H1 (cell line): Measurements from ENCODE around the gene TSPAN6. TPM values are rescaled to one million over a fixed set of nuclear protein-coding genes. Genes with fewer than 3 reads are reported as not detected.

Experiments used
- CTCF ChIA-PET: fragments of 300-600 bp; sonication (Branson Sonifier 250); formaldehyde crosslinking; loops from one replicate; lab custom pipeline; 2021; ENCODE audit not compliant: partially characterized antibody; lab: Charles Lee
- POLR2A ChIA-PET: fragments of 300-600 bp; sonication (Branson Sonifier 250); formaldehyde crosslinking; loops from one replicate; lab custom pipeline; 2021; ENCODE audit warnings: inconsistent platforms; ENCODE audit not compliant: partially characterized antibody; lab: Charles Lee
- DNase-seq, 2 experiments: peaks; one replicate each; pipeline versions ENCODE4 v3.0.0 to v3.0.0-alpha.2; 2010 to 2022; ENCODE audit warnings: low spot score in 2 of 2, low read depth in 1 of 2, mixed read lengths in 1 of 2
- FAIRE-seq: peaks from 2 replicates; lab custom pipeline; 2011; peaks lifted over from hg19 to GRCh38; lab: Jason Lieb, UNC
- H2AFZ ChIP-seq: 2 replicates; pipeline ENCODE4 v1.8.1; 2012; ENCODE audit warnings: low read length, inconsistent platforms
- H2AK5ac ChIP-seq: 2 replicates; pipeline ENCODE4 v1.6.1; 2013; ENCODE audit warnings: low read depth, low read length
- H2BK120ac ChIP-seq: replicated peaks from 2 replicates; pipeline ENCODE3; 2013; ENCODE audit warnings: low read depth, low read length, inconsistent platforms
- H2BK12ac ChIP-seq: 2 replicates; pipeline ENCODE4 v1.6.1; 2013; ENCODE audit warnings: low read depth, low read length
- H2BK15ac ChIP-seq: 2 replicates; pipeline ENCODE4 v1.6.1; 2013; ENCODE audit warnings: low read length
- H2BK20ac ChIP-seq: 2 replicates; pipeline ENCODE4 v1.6.1; 2013; ENCODE audit warnings: low read length
- H2BK5ac ChIP-seq: 2 replicates; pipeline ENCODE4 v1.6.1; 2013; ENCODE audit warnings: low read depth, low read length
- H3K14ac ChIP-seq: 2 replicates; pipeline ENCODE4 v1.6.1; 2013; ENCODE audit warnings: inconsistent platforms; ENCODE audit not compliant: insufficient read length
- H3K18ac ChIP-seq: 2 replicates; pipeline ENCODE4 v1.6.1; 2013; ENCODE audit warnings: low read length; ENCODE audit errors: extremely low read depth
- H3K23ac ChIP-seq: 2 replicates; pipeline ENCODE4 v1.6.1; 2013; ENCODE audit warnings: inconsistent platforms; ENCODE audit not compliant: insufficient read length
- H3K23me2 ChIP-seq: 2 replicates; pipeline ENCODE4 v1.6.1; 2013; ENCODE audit warnings: low read depth, low read length
- H3K27ac ChIP-seq: 2 replicates; pipeline ENCODE4 v1.6.1; 2011; ENCODE audit warnings: low read depth, low read length, inconsistent platforms
- H3K27me3 ChIP-seq, 4 experiments: replicated peaks in 1 of 4; 1 replicate in 1 of 4; 2 replicates in 3 of 4; pipeline versions ENCODE4 v1.6.1 to v1.8.1; 2011 to 2013; ENCODE audit warnings: low read length in 3 of 4, mild to moderate bottlenecking in 3 of 4, inconsistent platforms in 2 of 4, mixed read lengths in 2 of 4, moderate library complexity in 1 of 4; ENCODE audit not compliant: control insufficient read depth in 3 of 4, insufficient read depth in 3 of 4; ENCODE audit errors: extremely low read depth in 1 of 4
- H3K36me3 ChIP-seq, 4 experiments: 2 replicates each; pipeline versions ENCODE4 v1.6.1 to v1.8.1; 2011 to 2013; ENCODE audit warnings: mild to moderate bottlenecking in 4 of 4, low read length in 3 of 4, moderate library complexity in 2 of 4, control low read depth in 1 of 4, inconsistent platforms in 1 of 4; ENCODE audit not compliant: insufficient read depth in 4 of 4, control insufficient read depth in 2 of 4
- H3K4ac ChIP-seq: replicated peaks from 2 replicates; pipeline ENCODE3; 2013; ENCODE audit warnings: low read length, low read depth, mixed read lengths, inconsistent platforms; ENCODE audit not compliant: insufficient read length
- H3K4me1 ChIP-seq, 4 experiments: replicated peaks in 1 of 4; 1 replicate in 1 of 4; 2 replicates in 3 of 4; pipeline versions ENCODE4 v1.6.1 to v1.8.1; 2011 to 2013; ENCODE audit warnings: low read length in 3 of 4, inconsistent platforms in 2 of 4, mixed read lengths in 1 of 4; ENCODE audit not compliant: insufficient read depth in 4 of 4, control insufficient read depth in 3 of 4
- H3K4me2 ChIP-seq, 2 experiments: 2 replicates each; pipeline versions ENCODE4 v1.6.1 to v1.8.1; 2011 to 2013; ENCODE audit warnings: low read depth in 2 of 2, low read length in 2 of 2, control low read depth in 1 of 2, inconsistent platforms in 1 of 2, mild to moderate bottlenecking in 1 of 2; ENCODE audit not compliant: insufficient read depth in 1 of 2
- H3K4me3 ChIP-seq, 4 experiments: fragments of 200-600, 300-600 bp in 1 of 4; sonication (generic), shearing (Covaris generic), sonication (Bioruptor Twin) in 1 of 4; 2 replicates each; pipeline versions ENCODE4 v1.5.1 to v1.8.1; 2011 to 2016; ENCODE audit warnings: low read length in 4 of 4, low read depth in 3 of 4, control low read depth in 2 of 4, inconsistent platforms in 2 of 4, mild to moderate bottlenecking in 2 of 4, mixed read lengths in 1 of 4, moderate library complexity in 1 of 4; ENCODE audit not compliant: insufficient read depth in 2 of 4; ENCODE audit errors: extremely low read depth in 1 of 4
- H3K56ac ChIP-seq: replicated peaks from 2 replicates; pipeline ENCODE3; 2013; ENCODE audit warnings: low read depth, mild to moderate bottlenecking, mixed read lengths, low read length, inconsistent platforms; ENCODE audit not compliant: insufficient read length
- H3K79me1 ChIP-seq: 2 replicates; pipeline ENCODE4 v1.6.1; 2013; ENCODE audit warnings: low read depth, low read length, control low read depth
- H3K79me2 ChIP-seq, 2 experiments: 2 replicates each; pipeline versions ENCODE4 v1.6.1 to v1.8.1; 2012 to 2013; ENCODE audit warnings: low read length in 2 of 2, mild to moderate bottlenecking in 2 of 2, inconsistent platforms in 1 of 2; ENCODE audit not compliant: insufficient read depth in 2 of 2, control insufficient read depth in 1 of 2
- H3K9ac ChIP-seq, 4 experiments: replicated peaks in 1 of 4; 1 replicate in 1 of 4; 2 replicates in 3 of 4; pipeline versions ENCODE4 v1.6.1 to v1.8.1; 2011 to 2013; ENCODE audit warnings: low read depth in 3 of 4, low read length in 3 of 4, control low read depth in 2 of 4, mild to moderate bottlenecking in 2 of 4, moderate library complexity in 2 of 4, inconsistent platforms in 1 of 4; ENCODE audit errors: extremely low read depth in 1 of 4
- H3K9me3 ChIP-seq, 2 experiments: 2 replicates each; pipeline versions ENCODE4 v1.6.1 to v1.8.1; 2012 to 2013; ENCODE audit warnings: mild to moderate bottlenecking in 2 of 2, moderate library complexity in 2 of 2, control low read depth in 1 of 2, inconsistent platforms in 1 of 2, low read depth in 1 of 2, low read length in 1 of 2, mixed read lengths in 1 of 2; ENCODE audit not compliant: insufficient read depth in 2 of 2
- H4K20me1 ChIP-seq, 2 experiments: replicated peaks in 1 of 2; 2 replicates each; pipeline versions ENCODE3 to v1.8.1; 2011 to 2013; ENCODE audit warnings: inconsistent platforms in 2 of 2, low read length in 2 of 2, mild to moderate bottlenecking in 1 of 2; ENCODE audit not compliant: insufficient read depth in 2 of 2, control insufficient read depth in 1 of 2
- H4K5ac ChIP-seq: 2 replicates; pipeline ENCODE4 v1.6.1; 2013; ENCODE audit warnings: low read length, low read depth, mixed read lengths, inconsistent platforms; ENCODE audit not compliant: insufficient read length
- H4K8ac ChIP-seq: 2 replicates; pipeline ENCODE4 v1.8.0; 2013; ENCODE audit warnings: mild to moderate bottlenecking, moderate library complexity, low read length, inconsistent platforms; ENCODE audit not compliant: insufficient read depth; ENCODE audit errors: extremely low read depth
- H4K91ac ChIP-seq: replicated peaks from 2 replicates; pipeline ENCODE3; 2013; ENCODE audit warnings: low read length, mixed read lengths, inconsistent platforms; ENCODE audit not compliant: insufficient read length
- BCL11A ChIP-seq, 2 experiments: IDR thresholded peaks; one replicate each; pipeline ENCODE4 v1.6.1; 2011; ENCODE audit warnings: low read depth in 2 of 2, low read length in 2 of 2, mild to moderate bottlenecking in 2 of 2
- EGR1 ChIP-seq: IDR thresholded peaks from 2 replicates; pipeline ENCODE4 v1.6.1; 2011; ENCODE audit warnings: low read depth, low read length, borderline replicate concordance
- GTF2F1 ChIP-seq: IDR thresholded peaks from 2 replicates; pipeline ENCODE4 v1.6.1; 2012; ENCODE audit warnings: low read depth, low read length, improper control_type of control experiment, borderline replicate concordance
- NRF1 ChIP-seq: IDR thresholded peaks from 2 replicates; pipeline ENCODE4 v1.6.1; 2011; ENCODE audit warnings: mild to moderate bottlenecking, low read depth, low read length, improper control_type of control experiment
- RAD21 ChIP-seq, 2 experiments: IDR thresholded peaks in 1 of 2; conservative IDR thresholded peaks in 1 of 2; 2 replicates each; pipeline ENCODE4 v1.6.1; 2011; ENCODE audit warnings: low read depth in 2 of 2, low read length in 2 of 2, improper control_type of control experiment in 1 of 2, inconsistent platforms in 1 of 2, mild to moderate bottlenecking in 1 of 2, moderate library complexity in 1 of 2
- RNF2 ChIP-seq: fragments of 200-900, 300-1000 bp; sonication (generic); IDR thresholded peaks from 2 replicates; pipeline ENCODE4 v1.7.1; 2016; ENCODE audit warnings: borderline replicate concordance, low read depth, mild to moderate bottlenecking, antibody characterized with exemption, low read length; ENCODE audit not compliant: poor library complexity, severe bottlenecking; ENCODE audit errors: missing control alignments
- WGBS, 2 experiments: shearing (Covaris generic) in 1 of 2; methylation state at CpG; one replicate each; pipeline versions ENCODE4 v1.1.6 to v1.1.7; 2013 to 2015; ENCODE audit warnings: low lambda C conversion rate in 2 of 2, mixed read lengths in 2 of 2, inconsistent platforms in 1 of 2, low coverage in 1 of 2, missing lambda C conversion rate in 1 of 2; ENCODE audit not compliant: insufficient replicate concordance in 2 of 2, insufficient coverage in 1 of 2, insufficient read length in 1 of 2; ENCODE audit errors: extremely low coverage in 1 of 2, missing lambda C conversion rate in 1 of 2; 5-methylcytosine and 5-hydroxymethylcytosine counted together
- polyA plus RNA-seq, 7 experiments: library from polyadenylated mRNA; depleted of rRNA in 3 of 7; stranded (reverse) in 5 of 7; unstranded in 2 of 7; fragments of >200 nt in 5 of 7; fragments of 200-250 nt in 2 of 7; gene quantifications; 1 replicate in 5 of 7; 2 replicates in 1 of 7; 4 replicates in 1 of 7; pipeline versions ENCODE4 v1.2.1 to v1.2.3, GENCODE V29; 2011 to 2013; ENCODE audit warnings: missing spikeins in 2 of 7, mixed read lengths in 2 of 7
- total RNA-seq: library from RNA; stranded (reverse); fragmentation: NEBNext Ultra II Directional; extraction: Animal tissue kit (Norgen Biotek cat#: 25700); gene quantifications from 2 replicates; pipeline ENCODE4 v1.2.1, GENCODE V29; 2021
- TF ChIP-seq, protein P1 (sequence below), 3 experiments: IDR thresholded peaks; 1 replicate in 2 of 3; 2 replicates in 1 of 3; pipeline versions ENCODE4 v1.5.1 to v1.6.1; 2011; ENCODE audit warnings: low read length in 3 of 3, mild to moderate bottlenecking in 3 of 3, inconsistent platforms in 2 of 3, low read depth in 1 of 3, moderate library complexity in 1 of 3; ENCODE audit not compliant: insufficient read depth in 1 of 3; ENCODE audit errors: control extremely low read depth in 1 of 3

Gene TSPAN6
- total and polyA plus RNA-seq, 2 of the 8 experiments (the other 6 are each of a cell fraction or from before 2014, with no cell fraction given), result 58.1 to 67.7 TPM

DNA sequence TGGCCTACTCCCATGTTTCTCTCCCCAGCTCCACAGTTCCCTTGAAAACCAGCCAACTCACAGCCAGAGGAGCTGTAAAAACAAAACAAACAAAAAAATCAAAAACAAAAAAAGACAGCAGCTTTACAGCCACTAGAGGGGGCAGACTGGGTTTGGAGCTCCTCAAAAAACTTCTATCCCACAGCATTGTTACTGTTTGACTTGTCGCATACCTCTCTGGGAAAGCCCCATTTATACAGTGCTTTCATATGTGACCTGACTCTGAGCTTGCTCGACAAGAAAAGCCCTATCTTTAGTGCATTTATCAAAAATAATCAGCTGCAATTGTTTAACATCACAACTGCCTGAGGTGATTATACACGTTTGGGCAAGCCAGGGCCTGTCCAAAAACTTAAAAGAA lies 21.6 kb downstream of the TSPAN6 start:
- Histone ChIP-seq H2BK5ac (no peak overlapping the region), H3K23ac (no peak overlapping the region), H3K56ac (no peak overlapping the region), H3K4me2 (no peak overlapping the region), H3K18ac (no peak overlapping the region), H3K79me2 (no peaks in the 10 kb centered on the region), H3K4ac (no peak overlapping the region), H4K8ac (no peak overlapping the region), H3K23me2 (no peaks in the 10 kb centered on the region), H3K27ac (no peak overlapping the region), H3K79me1 (no peaks in the 10 kb centered on the region), H2BK20ac (no peak overlapping the region), H3K4me1 (no peaks in the 10 kb centered on the region), H4K20me1 (no peaks in the 10 kb centered on the region), H2BK12ac (no peak overlapping the region), H2BK120ac (no peak overlapping the region), H3K27me3 (no peaks in the 10 kb centered on the region), H3K14ac (no peak overlapping the region), H3K9ac (no peak overlapping the region), H2AFZ (no peak overlapping the region), H4K5ac (no peak overlapping the region), H3K9me3 (no peaks in the 10 kb centered on the region), H3K36me3 (no peaks in the 10 kb centered on the region), H2AK5ac (no peak overlapping the region), H4K91ac (no peak overlapping the region), H2BK15ac (no peak overlapping the region), H3K4me3 (no peak overlapping the region)
- no peak for FAIRE-seq
- ChIA-PET POLR2A (interaction anchor here (0.9 kb wide), 1 partner anchor 21 kb away, joined by 5 read pairs; the partner anchor contains the start of gene TSPAN6), CTCF (interaction anchor here (0.6 to 2.4 kb wide), 12 partner anchors 9 to 191 kb away, joined by 3 to 11 read pairs (median 4); partner anchors contain the start of gene TSPAN6)
- DNase-seq, result no peak
- 45% methylated on average over 3 of the region's 3 CpGs; no CpG with 5 or more reads in 1 of the 2 experiments for WGBS, 2 experiments
- no peak for TF ChIP-seq EGR1
- TF ChIP-seq NRF1, result no peak
- no peak for TF ChIP-seq GTF2F1
- peak; percentile 25 to 36; a peak in 2 of 4 replicates for TF ChIP-seq RAD21 (IDR thresholded peaks at IDR 0.05 in 1 of 2, conservative IDR thresholded peaks at IDR 0.05 in 1 of 2; ENCODE audit: low read depth in 2 of 2, low read length in 2 of 2)
- no peak for TF ChIP-seq RNF2
- no peak for TF ChIP-seq BCL11A (IDR thresholded peaks at IDR 0.05; ENCODE audit: low read depth in 2 of 2, low read length in 2 of 2)
- TF ChIP-seq, protein P1, sequence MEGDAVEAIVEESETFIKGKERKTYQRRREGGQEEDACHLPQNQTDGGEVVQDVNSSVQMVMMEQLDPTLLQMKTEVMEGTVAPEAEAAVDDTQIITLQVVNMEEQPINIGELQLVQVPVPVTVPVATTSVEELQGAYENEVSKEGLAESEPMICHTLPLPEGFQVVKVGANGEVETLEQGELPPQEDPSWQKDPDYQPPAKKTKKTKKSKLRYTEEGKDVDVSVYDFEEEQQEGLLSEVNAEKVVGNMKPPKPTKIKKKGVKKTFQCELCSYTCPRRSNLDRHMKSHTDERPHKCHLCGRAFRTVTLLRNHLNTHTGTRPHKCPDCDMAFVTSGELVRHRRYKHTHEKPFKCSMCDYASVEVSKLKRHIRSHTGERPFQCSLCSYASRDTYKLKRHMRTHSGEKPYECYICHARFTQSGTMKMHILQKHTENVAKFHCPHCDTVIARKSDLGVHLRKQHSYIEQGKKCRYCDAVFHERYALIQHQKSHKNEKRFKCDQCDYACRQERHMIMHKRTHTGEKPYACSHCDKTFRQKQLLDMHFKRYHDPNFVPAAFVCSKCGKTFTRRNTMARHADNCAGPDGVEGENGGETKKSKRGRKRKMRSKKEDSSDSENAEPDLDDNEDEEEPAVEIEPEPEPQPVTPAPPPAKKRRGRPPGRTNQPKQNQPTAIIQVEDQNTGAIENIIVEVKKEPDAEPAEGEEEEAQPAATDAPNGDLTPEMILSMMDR (IDR thresholded peaks at IDR 0.05; ENCODE audit: control extremely low read depth in 1 of 3, insufficient read depth in 1 of 3, low read depth in 1 of 3, low read length in 3 of 3), result peak in 2 of 3 experiments; percentile 49 to 52; a peak in 3 of 4 replicates
